Heart left ventricle (tissue), 16 donors: ENCODE measurements around the gene RIPK4. TPM values are rescaled to one million over a fixed set of nuclear protein-coding genes. Genes with fewer than 3 reads are reported as not detected.

Source experiments
- ATAC-seq, 4 donors: fragments of 200-7000 bp; cut with Tn5 transposase; one replicate each; pipeline ENCODE4 v1.9.1; 2020 to 2022; ENCODE audit warnings: moderate library complexity in 4 of 4, mild to moderate bottlenecking in 3 of 4, moderate number of reproducible peaks in 1 of 4
- DNase-seq, 5 donors: peaks; one replicate each; pipeline ENCODE4 v3.0.0-alpha.2; 2020
- H3K27ac ChIP-seq, 12 donors: fragments of 200-600 bp; sonication (generic) in 4 of 12; one replicate each; pipeline versions ENCODE4 v1.5.0 to v1.8.0; 2016 to 2022; ENCODE audit warnings: mild to moderate bottlenecking in 2 of 12
- H3K27me3 ChIP-seq, 9 donors: fragments of 200-600 bp; sonication (generic) in 2 of 9; one replicate each; pipeline versions ENCODE4 v1.5.1 to v1.8.0; 2016 to 2022; ENCODE audit warnings: mild to moderate bottlenecking in 3 of 9
- H3K36me3 ChIP-seq, 9 donors: fragments of 200-600 bp; sonication (generic) in 2 of 9; one replicate each; pipeline versions ENCODE4 v1.5.0 to v1.8.0; 2018 to 2022; ENCODE audit warnings: mild to moderate bottlenecking in 2 of 9
- H3K4me1 ChIP-seq, 12 donors: fragments of 200-600 bp; sonication (generic) in 4 of 12; one replicate each; pipeline versions ENCODE4 v1.5.0 to v1.8.0; 2016 to 2022; ENCODE audit warnings: mild to moderate bottlenecking in 3 of 12
- H3K4me3 ChIP-seq, 12 donors: fragments of 200-600 bp; sonication (generic) in 4 of 12; one replicate each; pipeline versions ENCODE4 v1.5.0 to v1.8.0; 2017 to 2022; ENCODE audit warnings: mild to moderate bottlenecking in 9 of 12, moderate library complexity in 4 of 12
- H3K9me3 ChIP-seq, 12 donors: fragments of 200-600 bp; sonication (generic) in 4 of 12; one replicate each; pipeline versions ENCODE4 v1.5.0 to v1.8.0; 2016 to 2022; ENCODE audit warnings: mild to moderate bottlenecking in 1 of 12
- POLR2A ChIP-seq, 2 donors: fragments of 450-650 bp; IDR thresholded peaks; one replicate each; pipeline ENCODE4 v1.6.1; 2017; ENCODE audit warnings: antibody characterized with exemption in 2 of 2, mild to moderate bottlenecking in 2 of 2, moderate library complexity in 2 of 2
- WGBS, 4 donors: extraction: QIAGEN DNeasy Blood & Tissue Kit in 2 of 4; methylation state at CpG; one replicate each; pipeline versions ENCODE4 v1.1.5 to v1.1.7; 2013 to 2018; 5-methylcytosine and 5-hydroxymethylcytosine counted together
- intact Hi-C, 10 donors: fragments of 100-400 bp; cut with DNase I; formaldehyde crosslinking; loops; one replicate each; pipeline versions ENCODE4 v1.11.1 to v1.14.2; 2022
- polyA plus RNA-seq, 2 donors: library from polyadenylated mRNA; stranded (reverse); fragments of 200-250 nt; gene quantifications; one replicate each; pipeline ENCODE4 v1.2.3, GENCODE V29; 2013
- total RNA-seq, 9 donors: library from RNA; depleted of rRNA in 2 of 9; stranded (reverse); fragments of >200 nt in 2 of 9; fragmentation: NEBNext Ultra II Directional in 3 of 9; extraction: Animal tissue kit (Norgen Biotek cat#: 25700) in 3 of 9; gene quantifications; one replicate each; pipeline versions ENCODE4 v1.1.0 to v1.2.4, GENCODE V29; 2016 to 2023
- TF ChIP-seq, protein P1 (sequence below), 12 donors: fragments of 200-600 bp; sonication (generic) in 4 of 12; IDR thresholded peaks; one replicate each; pipeline versions ENCODE4 v1.5.0 to v1.8.0; 2018 to 2022; ENCODE audit warnings: antibody characterized with exemption in 12 of 12, mild to moderate bottlenecking in 5 of 12
- donor health status: ischemic (EF 13 %, LVEDD 7.1; RV severe dilation, severe dysfunction).
- donor health status: healthy with polysubstance abuse.
- donor health status: DM: no; HTN: yes; CAD: no.
- donor health status: DM: no; HTN: no; CAD: no.
- donor health status: ischemic (EF 25% LVEDD 6.9; RV normal size, moderate dysfunction).
- donor health status: ischemic (EF 25% LVEDD 5.7; RV mildly dilated, moderate dysfunction).
- donor health status: healthy.
- donor health status: DM: yes; HTN: yes; CAD: no.
- donor health status: ischemic (EF 35%, LVEDD 5.7; RV mildly dilated, moderate dysfunction).
- donor health status: nonischemic (EF 11% LVEDD 7.7; RV severe dilation, severe dysfunction).
- donor health status: DM: yes; HTN: yes; CAD: no.
- donor health status: PGD.
- donor health status: ischemic (EF 29% LVEDD 5.4; RV normal size, mild dysfunction).
- donor health status: nonischemic (EF 23%, LVEDD 6.1; RV moderate dilation, normal function).

The RIPK4 gene
- total and polyA plus RNA-seq, 11 donors = 0.04 to 2.0 (median 0.08) TPM; not detected in 2

DNA sequence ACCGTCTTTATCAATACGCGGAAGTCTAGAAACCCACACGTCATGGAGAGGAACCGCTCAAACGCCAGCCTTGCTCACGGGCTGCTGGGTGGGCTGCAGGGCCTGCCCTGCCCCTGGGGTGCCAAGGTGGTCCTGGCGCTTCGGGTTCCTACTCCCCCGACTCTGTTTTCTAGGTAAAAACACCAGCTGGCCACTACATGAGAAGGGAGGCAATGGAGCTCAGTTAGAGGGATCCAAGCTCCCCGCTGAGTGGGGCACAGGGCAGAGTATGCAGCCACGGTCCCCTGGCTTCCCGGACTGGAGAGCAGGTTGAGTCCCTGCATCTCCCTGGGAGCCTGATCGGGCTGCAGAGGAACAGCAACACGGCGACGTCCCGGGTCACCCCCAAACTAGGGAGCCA lies 41.2 kb upstream of the RIPK4 start:
- no peak for TF ChIP-seq POLR2A (IDR thresholded peaks at IDR 0.05)
- TF ChIP-seq, protein P1, sequence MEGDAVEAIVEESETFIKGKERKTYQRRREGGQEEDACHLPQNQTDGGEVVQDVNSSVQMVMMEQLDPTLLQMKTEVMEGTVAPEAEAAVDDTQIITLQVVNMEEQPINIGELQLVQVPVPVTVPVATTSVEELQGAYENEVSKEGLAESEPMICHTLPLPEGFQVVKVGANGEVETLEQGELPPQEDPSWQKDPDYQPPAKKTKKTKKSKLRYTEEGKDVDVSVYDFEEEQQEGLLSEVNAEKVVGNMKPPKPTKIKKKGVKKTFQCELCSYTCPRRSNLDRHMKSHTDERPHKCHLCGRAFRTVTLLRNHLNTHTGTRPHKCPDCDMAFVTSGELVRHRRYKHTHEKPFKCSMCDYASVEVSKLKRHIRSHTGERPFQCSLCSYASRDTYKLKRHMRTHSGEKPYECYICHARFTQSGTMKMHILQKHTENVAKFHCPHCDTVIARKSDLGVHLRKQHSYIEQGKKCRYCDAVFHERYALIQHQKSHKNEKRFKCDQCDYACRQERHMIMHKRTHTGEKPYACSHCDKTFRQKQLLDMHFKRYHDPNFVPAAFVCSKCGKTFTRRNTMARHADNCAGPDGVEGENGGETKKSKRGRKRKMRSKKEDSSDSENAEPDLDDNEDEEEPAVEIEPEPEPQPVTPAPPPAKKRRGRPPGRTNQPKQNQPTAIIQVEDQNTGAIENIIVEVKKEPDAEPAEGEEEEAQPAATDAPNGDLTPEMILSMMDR (IDR thresholded peaks at IDR 0.05) = no peak
- intact Hi-C loops = no loop called here
- no peak for ATAC-seq

DNA sequence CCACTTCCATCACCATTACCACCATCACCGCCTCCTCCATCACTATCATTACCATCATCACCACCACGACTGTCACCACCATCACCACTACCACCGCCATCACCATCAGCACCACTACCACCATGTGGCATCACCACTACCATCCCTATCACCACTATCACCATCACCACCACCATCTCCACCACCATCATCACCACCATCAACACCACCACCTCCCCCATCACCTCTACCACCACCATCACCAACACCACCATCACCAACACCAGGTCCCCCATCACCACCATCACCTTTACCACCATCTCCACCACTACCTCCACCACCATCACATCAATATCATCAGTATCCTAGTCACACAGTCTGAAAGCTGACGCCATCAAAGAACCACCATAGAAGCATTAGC lies 39.9 kb upstream of the RIPK4 start:
- no peak for ATAC-seq
- Histone ChIP-seq H3K9me3 (no peaks in the 10 kb centered on the region), H3K27me3 (no peaks in the 10 kb centered on the region), H3K4me1 (peaks cover 0 to 9% (median 0%) of the 10 kb centered on the region in 12 donors), H3K4me3 (no peak overlapping the region), H3K36me3 (peaks cover 0 to 35% (median 21%) of the 10 kb centered on the region in 9 donors), H3K27ac (no peak overlapping the region)
- WGBS, 4 donors = 96 to 98% (median 97%) methylated on average over 4 of the region's 4 CpGs
- no peak for DNase-seq
- intact Hi-C loops = no loop called here
- no peak for TF ChIP-seq POLR2A (IDR thresholded peaks at IDR 0.05)
- TF ChIP-seq, protein P1 (IDR thresholded peaks at IDR 0.05) = no peak

More for the DNA sequence above, 41.2 kb upstream of the RIPK4 start:
- no peak overlapping the region for H3K4me3 ChIP-seq
- no peak for DNase-seq
- WGBS, 4 donors = 89 to 99% (median 96%) methylated on average over 13 to 18 of the region's 18 CpGs
- no peaks in the 10 kb centered on the region for H3K27me3 ChIP-seq
- no peaks in the 10 kb centered on the region for H3K9me3 ChIP-seq
- peaks cover 0 to 33% (median 23%) of the 10 kb centered on the region in 9 donors for H3K36me3 ChIP-seq
- peaks cover 0 to 5% (median 0%) of the 10 kb centered on the region in 12 donors for H3K4me1 ChIP-seq
- H3K27ac ChIP-seq = no peak overlapping the region

DNA sequence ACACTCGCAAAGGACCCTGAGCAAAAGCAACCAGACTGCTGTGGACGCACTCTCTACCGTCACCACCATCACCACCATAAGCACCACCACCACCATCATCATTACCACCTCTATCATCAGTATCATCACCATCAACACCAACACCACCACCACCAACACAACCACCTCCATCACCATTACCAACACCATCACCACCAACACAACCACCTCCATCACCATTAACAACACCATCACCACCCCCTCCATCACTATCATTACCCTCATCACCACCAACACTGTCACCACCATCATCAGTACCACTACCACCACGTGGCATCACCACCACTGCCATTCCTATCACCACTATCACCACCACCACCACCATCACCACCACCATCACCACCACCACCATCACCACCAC lies 38.8 kb upstream of the RIPK4 start:
- Histone ChIP-seq H3K27me3 (no peaks in the 10 kb centered on the region), H3K4me3 (no peak overlapping the region), H3K9me3 (no peaks in the 10 kb centered on the region), H3K36me3 (peaks cover 0 to 38% (median 23%) of the 10 kb centered on the region in 9 donors), H3K4me1 (peaks cover 0 to 9% (median 0%) of the 10 kb centered on the region in 12 donors), H3K27ac (no peak overlapping the region)
- 97 to 100% (median 98%) methylated on average over 4 of the region's 4 CpGs for WGBS, 4 donors
- no peak for ATAC-seq
- no peak for DNase-seq
- TF ChIP-seq, protein P1 (IDR thresholded peaks at IDR 0.05) = no peak
- TF ChIP-seq POLR2A (IDR thresholded peaks at IDR 0.05) = no peak
- intact Hi-C loops = no loop called here

DNA sequence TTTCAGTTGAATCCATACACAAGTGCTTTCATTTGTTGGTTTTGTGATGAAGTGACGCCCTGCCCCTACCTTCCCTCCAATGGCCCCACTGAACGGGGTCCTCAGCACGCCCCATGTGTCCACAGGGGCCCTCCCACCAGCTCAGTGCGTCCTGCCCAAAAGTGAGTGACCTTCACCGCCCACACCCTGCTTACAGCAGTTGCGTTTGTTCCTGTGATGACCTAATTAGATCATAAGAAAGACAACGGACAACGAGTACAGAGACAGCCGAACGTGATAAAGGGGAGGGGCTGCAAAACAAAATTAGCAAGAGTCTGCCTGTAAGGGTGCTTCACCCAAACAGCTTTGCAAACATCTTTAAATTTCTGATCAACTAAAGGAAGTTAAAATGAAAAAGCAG lies 38.2 kb upstream of the RIPK4 start:
- H3K36me3 ChIP-seq = peaks cover 0 to 38% (median 26%) of the 10 kb centered on the region in 9 donors
- TF ChIP-seq, protein P1 (IDR thresholded peaks at IDR 0.05) = no peak
- TF ChIP-seq POLR2A (IDR thresholded peaks at IDR 0.05) = no peak
- intact Hi-C loops = no loop called here
- ATAC-seq = no peak
- no peak overlapping the region for H3K4me3 ChIP-seq
- WGBS, 4 donors = 92 to 94% (median 92%) methylated on average over 10 of the region's 10 CpGs
- no peaks in the 10 kb centered on the region for H3K27me3 ChIP-seq
- H3K9me3 ChIP-seq = no peaks in the 10 kb centered on the region
- no peak for DNase-seq
- H3K4me1 ChIP-seq = peaks cover 0 to 9% (median 0%) of the 10 kb centered on the region in 12 donors
- no peak overlapping the region for H3K27ac ChIP-seq
